GM18951 (cell line): ENCODE data around the gene SFMBT2.
"Not testable (repeated sequence)": the region's sequence is repeated elsewhere in the genome, so short reads cannot be mapped to it uniquely, and the experiment has no call there.

ENCODE experiments used
- POLR2A ChIP-seq: IDR thresholded peaks from 4 replicates; pipeline ENCODE4 v1.6.1; 2011; ENCODE audit warnings: mild to moderate bottlenecking; ENCODE audit not compliant: insufficient read length, insufficient read depth; ENCODE audit errors: extremely low read depth
- in situ Hi-C: fragments of 300-500 bp; cut with MboI; formaldehyde crosslinking; loops from one replicate; pipeline ENCODE4 v1.12.0; 2022; ENCODE audit warnings: low sequenced_read_pairs, mixed read lengths, inconsistent platforms; ENCODE audit not compliant: unreplicated experiment

Gene SFMBT2

GRCh38 chr10:7230951-7231350, 179.9 kb downstream of the SFMBT2 start:
- TF ChIP-seq POLR2A: no peak
- in situ Hi-C loops: no loop called here

GRCh38 chr10:7230036-7230435, 180.8 kb downstream of the SFMBT2 start:
- TF ChIP-seq POLR2A: no peak
- in situ Hi-C loops: no loop called here

- in situ Hi-C loops: no loop called here
- no peak for TF ChIP-seq POLR2A
Measured at GRCh38 chr10:7225133-7225532, 185.7 kb downstream of the SFMBT2 start.

GRCh38 chr10:7218968-7219367, 191.9 kb downstream of the SFMBT2 start:
- no peak for TF ChIP-seq POLR2A

DNA sequence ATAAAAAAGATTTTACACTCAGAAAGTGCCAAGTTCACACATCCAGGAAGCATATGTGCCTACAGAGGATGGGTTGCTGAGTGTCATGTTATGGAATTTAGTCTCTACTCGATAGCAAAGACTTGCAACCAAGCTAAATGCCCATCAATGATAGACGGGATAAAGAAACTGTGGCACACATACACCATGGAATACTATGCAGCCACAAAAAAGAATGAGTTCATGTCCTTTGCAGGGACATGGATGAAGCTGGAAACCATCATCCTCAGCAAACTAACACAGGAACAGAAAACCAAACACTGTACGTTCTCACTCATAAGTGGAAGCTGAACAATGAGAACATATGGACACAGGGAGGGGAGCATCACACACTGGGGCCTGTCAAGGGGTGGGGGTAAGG, 198.1 kb downstream of the SFMBT2 start:
- in situ Hi-C loops: not testable (repeated sequence)

More at GRCh38 chr10:7218968-7219367, 191.9 kb downstream of the SFMBT2 start:
- in situ Hi-C loops: no loop called here

GRCh38 chr10:7211857-7212577, 198.8 kb downstream of the SFMBT2 start:
- in situ Hi-C loops: no loop called here
- TF ChIP-seq POLR2A: no peak

DNA sequence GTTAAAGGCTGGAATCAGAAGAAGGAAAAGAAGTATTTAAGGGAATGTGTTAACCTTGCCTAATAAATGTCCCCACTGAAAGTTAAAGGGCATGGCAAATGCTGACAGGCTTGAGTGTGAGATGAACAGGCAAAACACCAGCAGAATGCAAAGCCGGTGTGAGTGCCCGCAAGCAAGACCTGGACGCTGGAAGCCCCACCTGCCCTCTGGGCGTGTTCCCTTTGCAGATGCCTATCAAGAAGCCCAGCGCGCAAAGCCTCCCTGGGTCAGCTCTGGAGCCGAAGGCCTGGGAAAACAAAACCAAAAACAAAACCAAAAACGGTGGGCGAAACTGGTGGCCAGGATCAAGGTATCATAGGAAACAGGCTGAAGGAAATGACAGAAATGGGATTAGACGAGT, 200.3 kb downstream of the SFMBT2 start:
- no peak for TF ChIP-seq POLR2A

GRCh38 chr10:7209458-7209857, 201.4 kb downstream of the SFMBT2 start:
- in situ Hi-C loops: no loop called here
- TF ChIP-seq POLR2A: no peak

More for the DNA sequence above, 200.3 kb downstream of the SFMBT2 start:
- in situ Hi-C loops: no loop called here

GRCh38 chr10:7206412-7207100, 204.3 kb downstream of the SFMBT2 start:
- in situ Hi-C loops: no loop called here
- no peak for TF ChIP-seq POLR2A

DNA sequence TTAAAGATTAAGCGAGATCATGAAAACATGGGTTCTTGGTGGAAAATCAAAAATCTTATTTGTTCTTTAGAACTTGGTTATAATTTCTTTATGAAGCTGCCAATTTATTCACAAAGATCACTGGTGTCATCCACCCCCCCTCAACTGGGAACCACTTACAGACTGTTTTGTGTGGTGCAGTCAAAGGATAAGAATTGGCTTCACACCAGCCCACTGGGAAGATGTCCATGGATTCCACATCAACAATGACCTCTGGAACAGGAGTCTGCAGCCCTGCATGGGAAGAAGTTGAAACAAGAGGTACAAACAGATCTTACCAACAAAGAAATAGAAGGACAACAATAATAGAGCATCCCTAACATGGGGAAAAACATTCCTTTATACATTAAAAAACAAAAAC, 205.2 kb downstream of the SFMBT2 start:
- TF ChIP-seq POLR2A: no peak
- in situ Hi-C loops: no loop called here

GRCh38 chr10:7202793-7203355, 208.0 kb downstream of the SFMBT2 start:
- no peak for TF ChIP-seq POLR2A
- in situ Hi-C loops: no loop called here

DNA sequence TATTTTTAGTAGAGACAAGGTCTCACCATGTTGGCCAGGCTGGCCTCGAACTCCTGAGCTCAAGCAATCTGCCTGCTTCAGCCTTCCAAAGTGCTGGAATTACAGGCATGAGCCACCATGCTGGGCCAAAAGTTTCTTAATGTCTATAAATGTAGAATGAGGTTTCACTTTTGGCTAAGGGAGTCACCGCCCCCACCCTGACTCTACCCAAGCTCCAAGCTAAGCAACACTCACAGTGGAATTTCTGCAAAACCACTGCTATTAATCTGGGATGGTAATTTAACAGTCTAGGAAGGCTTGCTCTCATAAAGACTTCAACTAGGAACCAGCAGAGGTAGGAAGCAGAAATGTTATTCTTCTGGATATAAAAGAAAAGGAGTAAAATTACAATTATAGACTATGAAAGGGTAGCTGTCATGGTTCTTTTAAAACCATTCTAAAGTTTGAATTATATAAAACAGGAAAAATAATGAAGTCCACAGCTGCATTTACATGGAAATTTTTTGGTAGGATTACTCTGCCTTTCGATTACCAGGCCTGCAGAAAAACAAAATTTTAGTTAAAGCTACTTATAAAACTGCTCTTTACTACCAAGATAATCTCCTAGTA, 211.6 kb downstream of the SFMBT2 start:
- TF ChIP-seq POLR2A: no peak
- in situ Hi-C loops: no loop called here

- in situ Hi-C loops: no loop called here
- no peak for TF ChIP-seq POLR2A
Measured at GRCh38 chr10:7196284-7196683, 214.6 kb downstream of the SFMBT2 start.
